ENCODE results near the gene HMOX2.

The HMOX2 gene

GRCh38 chr16:4505356-4506147, 29.4 kb downstream of the HMOX2 start:
- DNase-seq, result no peak
- Histone ChIP-seq H3K36me3 (peaks cover 26 to 43% (median 36%) of the 10 kb centered on the region in 3 donors), H3K27ac (no peak overlapping the region), H3K27me3 (no peaks in the 10 kb centered on the region), H3K9me3 (no peaks in the 10 kb centered on the region), H3K4me1 (peaks cover 0 to 13% (median 7%) of the 10 kb centered on the region in 4 donors), H3K4me3 (no peak overlapping the region)
- intact Hi-C loops (cut with DNase I; ENCODE audit: low total_unique reads), result loop anchor here (5.0 kb wide), 1 partner anchor 47 kb away; no protein-coding TSS in a partner anchor
- TF ChIP-seq CTCF (IDR thresholded peaks at IDR 0.05), result no peak

- Histone ChIP-seq H3K4me3 (no peak overlapping the region), H3K27me3 (no peaks in the 10 kb centered on the region), H3K4me1 (peaks cover 0 to 5% (median 3%) of the 10 kb centered on the region in 4 donors), H3K27ac (no peak overlapping the region), H3K36me3 (peaks cover 26 to 52% (median 44%) of the 10 kb centered on the region in 3 donors), H3K9me3 (no peaks in the 10 kb centered on the region)
- peak; percentile 69 to 83 for TF ChIP-seq CTCF (IDR thresholded peaks at IDR 0.05)
- intact Hi-C loops (cut with DNase I; ENCODE audit: low total_unique reads), result loop anchor here (5.0 kb wide), 1 partner anchor 46 kb away; no protein-coding TSS in a partner anchor
- DNase-seq, result peak; percentile 42 to 77
Measured at GRCh38 chr16:4506450-4506849, 30.3 kb downstream of the HMOX2 start.

- Histone ChIP-seq H3K27me3 (no peaks in the 10 kb centered on the region), H3K36me3 (peaks cover 34 to 65% (median 57%) of the 10 kb centered on the region in 3 donors), H3K27ac (no peak overlapping the region), H3K4me1 (peaks cover 0 to 3% (median 0%) of the 10 kb centered on the region in 4 donors), H3K9me3 (no peaks in the 10 kb centered on the region), H3K4me3 (no peak overlapping the region)
- intact Hi-C loops (cut with DNase I; ENCODE audit: low total_unique reads), result loop anchor here (5.0 kb wide), 1 partner anchor 45 kb away; no protein-coding TSS in a partner anchor
- DNase-seq, result no peak
- no peak for TF ChIP-seq CTCF (IDR thresholded peaks at IDR 0.05)
Measured at GRCh38 chr16:4507588-4508345, 31.6 kb downstream of the HMOX2 start.

GRCh38 chr16:4508806-4509205, 32.6 kb downstream of the HMOX2 start:
- H3K27me3 ChIP-seq, result no peaks in the 10 kb centered on the region
- no peak overlapping the region for H3K4me3 ChIP-seq
- DNase-seq, result no peak
- peaks cover 0 to 3% (median under 1%) of the 10 kb centered on the region in 4 donors for H3K4me1 ChIP-seq
- H3K27ac ChIP-seq, result no peak overlapping the region
- no peaks in the 10 kb centered on the region for H3K9me3 ChIP-seq
- no peak for TF ChIP-seq CTCF (IDR thresholded peaks at IDR 0.05)
- intact Hi-C loops (cut with DNase I; ENCODE audit: low total_unique reads), result loop anchor here (5.0 kb wide), 1 partner anchor 43 kb away; no protein-coding TSS in a partner anchor
- H3K36me3 ChIP-seq, result peaks cover 36 to 75% (median 67%) of the 10 kb centered on the region in 3 donors

- no peak for TF ChIP-seq CTCF (IDR thresholded peaks at IDR 0.05)
- no peaks in the 10 kb centered on the region for H3K27me3 ChIP-seq
- no peak for DNase-seq
- H3K4me3 ChIP-seq, result no peak overlapping the region
- no peak overlapping the region for H3K27ac ChIP-seq
- peaks cover 36 to 81% (median 69%) of the 10 kb centered on the region in 3 donors for H3K36me3 ChIP-seq
- H3K4me1 ChIP-seq, result peaks cover 0 to 6% (median 4%) of the 10 kb centered on the region in 4 donors
- H3K9me3 ChIP-seq, result no peaks in the 10 kb centered on the region
- intact Hi-C loops (cut with DNase I; ENCODE audit: low total_unique reads), result loop anchor here (5.0 kb wide), 1 partner anchor 43 kb away; no protein-coding TSS in a partner anchor
Measured at GRCh38 chr16:4509420-4509819, 33.2 kb downstream of the HMOX2 start.

Measured in tibial artery (tissue), 4 donors.